ENCODE results near the gene SIN3A. TPM values are rescaled to one million over a fixed set of nuclear protein-coding genes. Genes with fewer than 3 reads are reported as not detected.

SIN3A gene
- total RNA-seq, 1 experiment from 2014 or later: 20.6 TPM

DNA sequence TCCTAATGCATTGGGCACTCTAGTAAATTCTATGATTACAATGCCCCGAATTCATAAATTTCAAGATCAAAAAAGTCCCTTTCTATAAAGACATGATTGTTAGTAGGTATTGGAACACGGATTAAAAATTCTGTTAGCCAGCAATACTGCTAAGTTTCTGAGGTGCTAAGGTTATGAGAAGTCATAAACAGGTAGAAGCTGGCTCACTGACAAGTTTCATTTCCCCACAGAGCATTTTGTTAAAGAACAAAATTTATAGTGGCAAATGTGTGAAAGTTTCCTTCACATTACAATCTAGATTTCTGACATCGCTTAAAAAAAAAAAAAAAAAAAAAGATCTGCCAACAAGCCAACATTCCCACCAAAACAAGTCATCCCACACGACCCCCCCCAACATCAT is 70.7 kb downstream of the SIN3A start:
- DNase-seq (ENCODE audit: low read depth): no peak

DNA sequence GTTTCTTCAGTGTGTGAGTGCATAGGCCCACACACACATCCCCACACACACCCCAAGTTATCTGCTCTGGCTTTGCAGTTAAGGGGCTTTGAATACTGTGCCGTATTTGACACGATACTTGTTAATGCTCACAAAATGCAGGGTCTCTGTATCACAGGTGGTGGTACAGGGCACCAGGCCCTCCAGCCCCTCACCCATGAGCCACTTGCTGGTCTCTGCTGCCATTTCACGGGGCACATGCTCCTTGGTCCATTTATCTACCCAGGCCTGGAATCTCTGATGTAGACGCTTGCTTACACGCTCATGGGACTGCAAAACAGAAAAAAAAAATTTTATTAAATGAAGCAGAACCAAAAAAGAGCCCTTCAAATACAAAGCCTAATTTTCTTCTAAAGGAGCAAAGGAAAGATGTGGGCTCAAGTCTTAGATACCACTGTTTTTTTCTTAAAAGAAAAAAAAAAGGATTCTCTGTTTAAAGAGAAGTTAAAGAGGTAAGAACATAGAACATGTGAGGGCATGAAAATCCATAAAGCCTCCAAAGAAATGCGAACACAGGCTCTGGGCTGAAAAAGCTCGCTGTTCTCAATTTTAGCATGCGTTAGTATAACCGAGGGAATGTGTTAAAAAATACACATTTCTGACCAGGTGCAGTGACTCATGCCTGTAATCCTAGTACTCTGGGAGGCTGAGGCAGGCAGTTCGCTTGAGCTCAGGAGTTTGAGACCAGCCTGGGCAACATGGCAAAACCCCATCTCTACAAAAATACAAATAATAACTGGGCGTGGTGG is 79.4 kb downstream of the SIN3A start:
- no peak for DNase-seq (ENCODE audit: low read depth)

DNA sequence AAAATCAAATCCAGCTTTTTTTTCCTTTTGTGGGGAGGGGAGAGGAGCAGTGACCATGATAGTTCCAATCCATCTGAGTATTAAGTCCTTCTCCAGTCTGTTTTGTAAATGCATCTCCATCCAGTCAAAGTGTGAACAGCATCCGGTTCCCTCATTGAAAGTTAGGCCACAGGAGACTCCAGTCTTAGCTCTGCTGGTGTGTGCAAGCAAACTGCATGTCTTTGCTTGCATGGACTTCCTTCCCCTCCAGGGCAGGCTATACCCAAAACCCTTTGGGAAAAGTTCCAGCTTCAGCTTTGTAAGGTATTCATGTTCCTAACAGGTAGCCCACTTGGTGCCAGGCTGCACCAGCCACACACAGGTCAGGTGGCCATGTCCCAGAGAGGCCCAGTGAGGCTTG is 80.0 kb downstream of the SIN3A start:
- DNase-seq (ENCODE audit: low read depth): no peak

DNA sequence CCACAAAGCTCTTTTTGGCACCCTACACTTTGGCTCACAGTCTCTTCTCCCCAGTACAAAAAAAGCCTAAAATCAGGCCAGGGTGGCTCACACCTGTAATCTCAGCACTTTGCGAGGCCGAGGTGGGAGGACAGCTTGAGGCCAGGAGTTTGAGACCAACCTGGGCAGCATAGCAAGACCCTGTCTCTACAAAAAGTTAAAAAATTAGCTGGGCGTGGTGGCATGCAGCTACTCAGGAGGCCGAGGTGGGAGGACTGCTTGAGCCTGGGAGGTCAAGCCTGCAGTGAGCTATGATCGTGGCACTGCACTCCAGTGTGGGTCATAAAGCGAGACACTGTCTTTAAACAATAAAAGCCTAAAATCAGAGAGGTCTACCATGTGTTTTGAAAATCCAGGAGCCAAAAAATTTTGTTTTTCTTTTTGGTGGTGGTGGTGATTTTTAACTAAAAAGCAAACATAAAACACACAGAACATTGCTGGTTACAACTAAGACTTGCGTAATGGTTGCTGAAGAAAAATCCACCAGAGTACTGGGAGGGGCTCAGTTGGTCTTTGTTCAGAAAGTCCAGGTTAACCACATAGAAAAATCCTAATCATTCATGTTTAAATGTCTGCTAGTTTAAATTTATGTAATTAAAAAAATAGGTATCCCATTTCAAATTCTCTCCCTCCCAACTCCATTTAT is 81.5 kb downstream of the SIN3A start:
- DNase-seq (ENCODE audit: low read depth): no peak

DNA sequence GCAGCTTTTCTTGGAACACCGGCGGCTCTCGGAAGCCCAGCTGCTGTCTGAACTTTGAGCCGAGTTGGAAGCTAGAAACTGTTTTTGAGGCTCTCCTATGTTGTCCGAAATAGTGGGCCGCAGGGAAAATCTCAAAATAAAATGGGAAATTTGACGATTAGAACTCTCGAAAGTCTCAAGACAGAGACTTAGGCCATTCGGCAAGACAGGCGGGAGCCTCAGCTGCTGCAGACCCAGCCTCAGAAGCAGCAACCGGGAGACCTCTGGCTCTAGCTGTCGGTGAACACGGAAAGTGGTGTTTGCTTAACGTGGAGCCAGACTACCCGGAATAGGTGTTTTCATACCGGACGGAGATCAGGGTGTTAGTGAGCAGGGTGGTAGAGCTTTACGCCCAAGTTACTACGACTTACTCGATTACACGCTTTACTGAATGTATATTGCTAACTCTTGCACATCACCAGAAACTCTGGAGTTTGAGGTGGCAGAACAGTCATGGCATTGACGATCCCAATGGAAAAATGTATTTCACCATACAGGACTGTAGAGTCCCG is 82.7 kb downstream of the SIN3A start:
- no peak for DNase-seq (ENCODE audit: low read depth)

DNA sequence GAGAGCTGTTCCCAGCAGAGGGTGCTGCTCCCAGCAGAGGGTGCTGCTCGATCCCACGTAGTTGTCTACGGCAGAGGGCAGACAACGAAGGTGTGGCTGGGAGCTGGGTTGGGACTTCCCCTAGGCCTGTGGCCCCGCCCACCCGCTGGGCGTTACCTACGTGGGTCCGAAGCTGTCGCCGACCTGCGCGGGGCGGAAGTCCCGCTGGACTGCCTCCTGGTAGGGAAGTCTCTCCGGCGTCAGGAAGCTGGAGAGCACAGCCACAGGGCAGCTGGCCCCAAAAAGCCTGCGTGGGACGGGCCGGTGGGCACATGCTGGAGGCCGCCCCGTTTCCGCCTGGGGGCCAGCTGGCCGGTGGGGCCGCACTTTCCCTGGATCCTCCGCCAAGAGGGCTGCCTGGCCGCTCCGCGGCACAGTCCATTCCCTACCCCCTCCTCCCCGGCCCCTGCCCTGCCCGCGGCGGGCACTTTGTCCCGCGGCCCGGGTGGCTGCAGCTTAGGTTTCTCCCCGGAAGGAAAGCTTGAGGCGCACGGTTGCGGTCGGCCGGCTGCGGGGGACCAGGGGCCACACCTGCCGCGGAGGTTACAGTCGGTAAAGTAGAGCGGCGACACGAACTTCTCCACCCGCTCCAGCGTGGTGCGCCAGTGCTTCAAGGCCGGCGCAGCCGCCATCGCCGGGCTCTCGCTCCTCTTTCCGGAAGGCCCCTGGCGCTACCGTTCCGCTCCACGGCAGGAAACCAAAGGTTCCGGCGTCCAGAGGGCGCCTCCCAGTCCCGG is 83.4 kb downstream of the SIN3A start, which contains the start of gene MAN2C1:
Gene MAN2C1 (minus strand): TSS at position 695 of the 776 bp plus-strand sequence. CDS start 24 bp downstream, at position 671.
- peak; percentile 97 for DNase-seq (ENCODE audit: low read depth)

DNA sequence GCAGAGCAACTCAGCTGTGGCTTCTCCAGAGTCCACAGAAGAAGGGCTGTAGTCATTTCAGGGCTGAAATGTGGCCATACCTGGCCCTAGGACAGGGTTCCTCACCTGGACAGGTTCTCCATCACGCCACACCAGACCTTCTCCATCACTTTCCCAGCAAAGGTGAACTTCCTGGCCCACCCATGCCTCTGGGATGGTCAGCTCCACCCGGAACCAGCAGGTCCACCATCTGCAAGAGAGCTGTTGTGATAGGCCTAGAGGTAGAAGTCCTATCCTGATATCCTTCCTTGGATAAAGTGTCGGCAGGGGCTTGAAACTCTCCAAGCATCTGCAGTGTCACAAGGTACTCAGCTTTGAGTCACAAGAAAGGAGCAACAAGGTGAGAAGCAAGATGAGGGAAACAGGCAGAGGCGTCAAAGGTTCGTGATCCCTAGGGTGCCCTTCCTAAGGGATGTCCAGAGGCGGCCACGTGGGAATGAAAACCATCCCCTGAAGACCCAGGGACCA is 84.0 kb downstream of the SIN3A start:
- no peak for DNase-seq (ENCODE audit: low read depth)

DNA sequence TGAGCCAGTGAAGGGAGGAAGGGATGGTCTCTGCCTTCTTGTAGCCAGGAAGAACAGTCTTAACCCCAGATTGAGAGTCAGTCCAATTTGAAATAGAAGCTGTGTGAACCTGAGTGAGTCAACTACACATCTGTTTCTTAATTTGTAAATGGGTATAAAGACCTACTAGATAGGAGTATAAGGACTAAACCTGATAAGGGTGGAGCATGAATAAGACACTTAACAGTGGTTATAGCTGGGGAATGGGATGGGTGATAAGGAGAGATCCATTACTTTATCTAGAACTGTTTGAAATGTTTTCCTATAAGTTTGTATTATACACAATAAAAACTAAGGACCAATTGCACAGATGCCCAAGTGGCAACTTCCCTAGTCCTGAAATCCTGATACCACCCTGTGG is 84.5 kb downstream of the SIN3A start:
- DNase-seq (ENCODE audit: low read depth): no peak

DNA sequence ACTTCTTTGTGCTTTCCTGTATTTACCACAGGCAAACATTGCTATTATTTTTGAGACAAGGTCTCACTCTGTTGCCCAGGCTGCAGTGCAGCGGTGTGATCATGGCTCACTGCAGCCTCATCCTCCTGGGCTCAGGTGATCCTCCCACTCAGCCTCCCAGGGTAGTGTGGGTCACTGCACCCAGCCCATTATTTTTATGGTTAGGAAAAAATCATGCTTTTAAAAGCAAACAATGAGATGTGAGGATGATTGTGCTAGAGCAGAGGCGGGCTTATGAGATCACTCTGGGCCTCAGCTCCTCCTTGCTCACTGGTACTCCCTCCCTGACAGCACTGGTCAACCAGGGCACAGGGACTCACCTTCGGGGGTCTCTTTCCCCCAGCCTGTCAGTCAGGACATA is 85.3 kb downstream of the SIN3A start:
- no peak for DNase-seq (ENCODE audit: low read depth)

DNA sequence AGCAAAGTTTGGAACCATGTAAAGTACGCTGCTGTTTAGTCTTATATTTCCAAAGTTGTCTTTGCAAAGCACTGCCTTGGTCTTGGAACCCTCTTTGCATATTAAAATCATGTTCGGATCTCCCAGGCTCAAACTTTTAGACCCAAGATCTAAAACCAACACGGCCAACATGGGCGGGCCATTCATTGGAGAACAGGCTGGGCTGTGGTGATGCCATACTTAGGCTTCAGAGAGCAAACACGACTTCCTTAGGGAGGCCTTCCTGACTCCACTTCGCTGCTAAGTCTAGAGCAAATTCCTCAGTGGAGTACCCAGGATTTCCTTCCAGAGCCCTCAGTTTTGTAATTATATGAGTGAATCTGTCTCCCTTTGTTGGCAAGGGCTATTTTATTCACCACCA is 86.6 kb downstream of the SIN3A start:
- no peak for DNase-seq (ENCODE audit: low read depth)

DNA sequence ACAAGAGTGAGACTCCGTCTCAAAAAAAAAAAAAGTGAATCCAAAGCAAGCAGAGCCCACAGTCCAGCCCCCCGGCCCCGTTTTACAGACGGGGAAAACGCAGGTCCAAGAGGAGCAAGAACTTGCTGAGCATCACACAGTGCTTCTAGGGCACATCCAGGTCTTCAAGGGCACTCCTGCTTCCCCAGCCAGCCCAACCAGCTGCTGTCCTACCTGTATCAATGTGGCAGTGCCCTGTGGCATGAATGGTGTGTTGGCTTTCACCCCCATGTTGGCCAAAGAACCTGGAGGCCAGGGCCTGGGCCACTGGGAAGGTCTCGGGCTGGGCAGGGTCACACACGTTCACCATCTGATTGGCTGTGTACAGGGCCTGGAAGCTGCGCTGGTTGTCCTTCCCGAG is 87.7 kb downstream of the SIN3A start:
- no peak for DNase-seq (ENCODE audit: low read depth)

DNA sequence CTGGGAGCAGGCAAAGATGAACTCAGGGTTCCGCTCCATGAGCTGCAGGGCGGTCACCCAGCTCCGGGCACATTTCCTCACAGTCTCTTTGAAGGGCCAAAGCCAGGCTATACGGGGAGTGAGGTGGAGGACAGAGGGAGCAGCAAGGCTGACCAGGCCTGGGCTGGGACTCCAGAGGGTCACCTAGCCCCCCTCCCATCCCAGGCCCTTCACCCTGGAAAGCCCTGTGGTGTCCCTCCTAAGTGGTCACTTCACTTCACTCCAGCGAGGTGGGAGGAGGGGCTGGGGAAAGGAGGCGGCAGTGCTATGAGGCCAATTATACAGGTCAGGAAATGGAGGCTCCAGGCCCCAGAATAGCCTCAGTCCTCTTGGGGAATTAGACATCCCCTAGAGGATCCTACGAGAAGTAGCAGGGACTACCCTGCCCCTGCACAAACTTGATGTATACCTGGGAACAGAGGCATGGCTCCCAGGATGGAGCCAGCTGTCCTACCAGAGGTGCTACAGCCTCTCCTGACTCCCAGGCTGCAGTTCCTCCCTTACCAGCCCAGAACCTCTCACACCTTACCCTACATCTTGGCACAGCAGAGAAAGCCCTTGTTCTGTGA is 88.7 kb downstream of the SIN3A start:
- no peak for DNase-seq (ENCODE audit: low read depth)

DNA sequence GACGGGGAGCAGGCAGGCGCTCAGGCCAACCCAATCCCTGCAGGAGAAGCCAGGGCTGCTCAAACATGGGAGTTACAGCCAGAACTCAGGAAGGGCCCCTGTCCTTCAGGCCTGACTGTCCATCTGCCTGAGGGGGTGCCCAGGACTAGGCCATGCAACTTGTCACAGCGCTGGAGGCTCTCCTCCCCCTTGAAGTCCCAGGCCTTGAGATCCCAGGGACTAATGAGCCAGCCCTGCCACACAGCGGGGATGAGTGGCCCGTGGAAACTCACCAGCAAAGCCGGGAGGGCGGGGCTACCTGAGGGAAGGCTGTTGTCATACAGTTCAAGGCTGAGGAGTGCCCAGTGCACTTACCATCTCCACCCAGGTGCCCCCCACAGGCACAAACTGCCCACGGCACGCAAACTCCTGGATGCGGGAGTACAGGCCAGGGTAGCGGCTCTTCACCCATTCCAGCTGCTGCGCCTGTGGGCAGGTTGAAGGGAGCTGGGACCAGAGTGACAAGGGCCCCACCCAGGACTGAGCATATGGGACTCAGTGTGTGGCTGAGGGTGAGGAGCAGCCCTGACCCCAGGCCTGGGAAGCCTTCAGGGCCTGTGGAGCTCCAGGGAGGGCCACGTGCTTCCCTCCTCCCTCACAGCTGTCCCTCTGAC is 89.4 kb downstream of the SIN3A start:
- no peak for DNase-seq (ENCODE audit: low read depth)

DNA sequence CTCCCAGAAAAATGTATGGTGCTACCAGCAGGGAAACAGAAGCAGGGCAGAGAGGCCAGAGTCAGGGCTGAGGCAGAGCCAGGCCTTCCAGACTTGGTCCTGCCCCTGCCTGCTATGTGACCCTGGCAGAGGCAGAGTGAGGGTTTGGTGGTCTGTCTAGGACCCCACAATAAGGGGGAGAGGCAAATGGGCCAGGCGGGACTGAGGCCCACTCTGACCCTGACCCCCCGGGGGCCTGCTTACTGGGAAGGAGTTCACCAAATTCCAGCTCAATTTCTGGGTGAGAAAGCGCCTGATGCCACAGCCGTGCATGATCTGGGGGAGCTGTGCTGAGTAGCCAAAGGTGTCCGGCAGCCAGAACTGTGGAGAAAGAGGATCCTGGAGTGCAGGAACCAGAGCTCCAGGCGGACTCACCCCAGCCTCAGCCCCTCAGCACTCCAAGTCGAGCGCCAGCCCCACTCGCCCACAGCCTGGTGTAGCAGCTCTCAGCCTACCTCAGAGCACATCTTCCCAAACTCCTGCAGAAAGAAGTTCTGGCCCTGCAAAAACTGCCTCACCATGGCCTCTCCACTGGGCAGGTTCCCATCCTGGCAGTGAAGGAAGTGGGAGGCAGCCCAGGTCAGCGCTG is 90.0 kb downstream of the SIN3A start:
- no peak for DNase-seq (ENCODE audit: low read depth)

DNA sequence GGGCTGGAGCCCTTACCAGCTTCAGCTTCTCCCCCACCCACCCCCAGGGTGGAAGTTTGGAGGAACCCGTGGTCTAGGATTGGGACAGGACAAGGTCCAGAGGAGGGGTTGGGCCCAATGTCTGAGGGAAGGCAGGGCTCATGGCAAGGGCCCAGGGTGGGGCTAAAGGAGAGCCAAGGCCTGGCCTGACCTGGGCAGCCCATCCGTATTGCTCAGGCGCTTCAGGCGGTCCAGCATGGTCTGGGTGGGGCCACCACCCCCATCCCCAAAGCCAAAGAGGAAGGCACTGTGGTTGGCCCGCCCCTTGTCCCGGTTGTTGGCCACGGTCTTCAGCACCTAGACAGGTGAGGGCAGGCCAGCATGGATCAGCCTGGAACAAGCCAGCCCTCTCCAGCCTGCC is 90.6 kb downstream of the SIN3A start:
- no peak for DNase-seq (ENCODE audit: low read depth)

DNA sequence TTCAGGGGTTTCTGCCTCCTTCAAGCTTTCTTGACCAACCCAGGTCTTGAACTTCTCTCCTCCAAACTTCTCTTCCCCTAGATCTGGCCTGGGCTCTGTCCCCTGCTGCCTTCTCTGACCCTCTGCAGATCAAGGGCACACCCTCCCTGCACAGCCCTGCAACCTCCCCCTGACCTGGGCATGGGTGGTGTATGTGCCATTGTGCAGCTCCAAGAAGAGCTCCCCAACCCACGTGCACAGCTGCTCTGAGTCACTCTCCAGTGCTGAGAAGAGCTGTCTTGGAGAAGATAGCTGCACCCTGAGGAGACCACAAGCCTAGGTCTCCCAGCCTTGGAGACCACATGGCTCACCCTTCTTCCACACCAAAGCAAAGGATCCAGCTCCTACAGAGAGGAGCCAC is 91.1 kb downstream of the SIN3A start:
- no peak for DNase-seq (ENCODE audit: low read depth)

DNA sequence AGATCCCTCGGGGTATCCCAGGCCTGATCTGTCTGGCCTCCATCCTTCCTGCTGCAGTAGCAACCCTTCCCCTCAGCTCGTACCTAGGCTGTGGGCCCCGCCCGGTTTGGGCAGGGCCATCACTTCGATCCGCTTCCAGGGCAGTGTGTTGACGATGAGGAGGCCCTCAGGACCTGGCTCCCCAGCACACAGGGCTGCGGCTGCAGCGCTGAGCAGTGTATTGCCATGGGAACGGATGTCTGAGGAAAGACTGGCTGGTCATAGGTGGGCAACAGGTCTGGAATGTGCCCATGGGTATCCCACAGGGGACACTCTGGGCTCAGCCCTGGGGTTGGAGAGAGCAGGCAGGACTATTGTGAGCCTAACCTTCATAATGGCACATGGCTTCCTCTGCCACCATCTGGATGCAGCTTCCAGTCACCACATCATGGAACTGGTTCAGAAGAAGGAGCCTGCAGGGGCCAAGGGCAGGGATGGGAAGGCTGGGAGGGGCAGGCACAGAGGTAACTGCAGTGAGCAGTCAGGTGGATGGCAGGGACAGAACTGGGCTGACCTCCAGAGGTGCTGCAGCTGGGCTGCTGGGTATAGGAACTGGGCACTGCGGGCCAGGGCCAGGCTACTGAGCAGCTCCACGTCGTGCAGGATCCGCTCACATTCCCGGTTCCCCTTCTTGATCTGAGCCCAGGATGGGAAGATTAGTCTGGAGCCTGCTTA is 91.8 kb downstream of the SIN3A start:
- no peak for DNase-seq (ENCODE audit: low read depth)

DNA sequence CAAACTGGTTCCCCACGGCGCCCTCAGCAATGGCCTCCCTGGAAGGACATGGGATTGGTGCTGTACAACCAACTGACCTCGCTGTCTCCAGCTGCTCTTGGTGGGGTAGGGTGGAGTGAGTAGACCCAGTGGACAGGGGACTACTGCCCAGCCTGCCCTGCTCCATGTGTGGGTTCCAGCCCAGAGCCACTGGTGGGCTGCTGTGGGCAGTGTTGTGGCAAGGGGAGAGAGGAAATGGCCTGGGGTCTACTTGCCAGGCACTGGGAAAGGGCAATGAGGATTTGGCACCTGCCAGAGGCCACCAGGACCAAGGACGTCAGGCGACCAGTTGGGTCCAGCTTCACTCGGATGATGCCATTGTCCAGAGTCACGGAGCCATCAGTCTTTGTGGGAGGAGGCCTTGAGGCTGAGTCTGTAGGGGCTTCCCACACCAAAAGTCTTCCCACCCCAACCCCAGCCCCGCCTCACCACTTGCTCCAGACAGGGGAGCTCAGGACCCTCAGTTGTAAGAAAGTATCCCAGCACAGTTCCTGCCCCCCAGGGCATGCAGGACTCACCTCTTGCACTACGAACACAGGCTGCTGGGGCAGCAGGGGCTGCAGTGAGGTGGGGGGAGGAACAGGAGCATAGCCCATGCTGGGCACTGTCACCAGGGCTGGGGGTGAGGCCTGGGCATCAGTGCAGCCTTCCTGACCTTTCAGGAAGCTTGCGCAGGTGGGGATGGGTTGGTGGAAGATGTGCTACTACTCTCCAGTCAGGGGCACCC is 92.5 kb downstream of the SIN3A start:
- DNase-seq (ENCODE audit: low read depth): no peak

DNA sequence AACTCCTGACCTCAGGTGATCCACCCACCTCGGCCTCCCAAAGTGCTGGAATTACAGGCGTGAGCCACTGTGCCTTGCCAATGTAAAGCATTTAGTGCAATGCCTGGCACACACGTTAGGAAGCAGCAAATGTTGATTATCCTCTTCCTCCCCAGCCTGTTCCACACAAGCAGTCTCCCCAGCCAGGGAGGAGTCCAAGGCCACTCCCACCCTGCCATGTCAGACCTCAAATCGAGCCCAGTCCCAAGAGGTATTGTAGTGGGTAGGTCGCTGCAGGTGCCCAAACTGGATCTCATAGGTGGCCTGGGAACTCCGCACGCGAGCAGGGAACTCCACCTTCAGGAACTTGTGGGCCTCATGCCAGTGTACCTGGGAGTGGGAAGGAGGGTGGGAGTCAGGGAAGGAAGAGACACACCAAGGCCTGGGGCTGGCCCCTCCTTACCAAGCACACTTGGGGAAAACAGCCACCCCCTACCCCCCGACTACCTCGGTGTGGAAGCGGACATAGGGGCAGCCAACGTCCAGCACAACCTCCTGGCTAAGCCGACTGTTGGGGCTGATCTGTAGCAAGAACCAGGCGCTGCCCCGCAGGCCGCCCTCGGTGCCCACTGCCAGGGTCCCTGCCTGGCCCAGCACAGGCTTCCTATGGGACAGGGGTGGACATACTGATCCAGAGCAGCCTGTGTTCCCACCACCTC is 93.4 kb downstream of the SIN3A start:
- no peak for DNase-seq (ENCODE audit: low read depth)

Measured in Daoy (cell line).